Rectal smooth muscle tissue (tissue), 1 donor: Measurements from ENCODE around the gene DOCK3.
"Not testable (repeated sequence)": the region's sequence is repeated elsewhere in the genome, so short reads cannot be mapped to it uniquely, and the experiment has no call there.

Experiments used
- H3K27ac ChIP-seq: one replicate; pipeline ENCODE4 v1.7.0; 2013; ENCODE audit warnings: low read depth, low read length, inconsistent platforms
- H3K27me3 ChIP-seq: one replicate; pipeline ENCODE4 v1.7.0; 2013; ENCODE audit warnings: low read length; ENCODE audit not compliant: control insufficient read depth, insufficient read depth
- H3K36me3 ChIP-seq: one replicate; pipeline ENCODE4 v1.7.0; 2013; ENCODE audit warnings: low read length; ENCODE audit not compliant: control insufficient read depth, insufficient read depth
- H3K4me1 ChIP-seq: one replicate; pipeline ENCODE4 v1.7.0; 2013; ENCODE audit warnings: low read length; ENCODE audit not compliant: control insufficient read depth, insufficient read depth
- H3K4me3 ChIP-seq: one replicate; pipeline ENCODE4 v1.7.0; 2013; ENCODE audit warnings: low read length
- H3K9ac ChIP-seq: one replicate; pipeline ENCODE4 v1.7.0; 2013; ENCODE audit warnings: low read length

DOCK3 gene

GRCh38 chr3:50936389-50936788 lies 261.7 kb downstream of the DOCK3 start:
- Histone ChIP-seq H3K9ac (no peak overlapping the region), H3K4me1 (no peaks in the 10 kb centered on the region), H3K27ac (no peak overlapping the region), H3K27me3 (no peaks in the 10 kb centered on the region), H3K4me3 (no peak overlapping the region), H3K36me3 (no peaks in the 10 kb centered on the region)

- H3K36me3 ChIP-seq: no peaks in the 10 kb centered on the region
- no peak overlapping the region for H3K9ac ChIP-seq
- H3K27me3 ChIP-seq: no peaks in the 10 kb centered on the region
- no peaks in the 10 kb centered on the region for H3K4me1 ChIP-seq
- no peak overlapping the region for H3K27ac ChIP-seq
- H3K4me3 ChIP-seq: no peak overlapping the region
These were observed 272.7 kb downstream of the DOCK3 start for GRCh38 chr3:50947419-50947818.

GRCh38 chr3:50950591-50950990 lies 275.9 kb downstream of the DOCK3 start:
- Histone ChIP-seq H3K9ac (no peak overlapping the region), H3K27ac (no peak overlapping the region), H3K27me3 (no peaks in the 10 kb centered on the region), H3K4me3 (no peak overlapping the region), H3K4me1 (no peaks in the 10 kb centered on the region), H3K36me3 (no peaks in the 10 kb centered on the region)

- no peaks in the 10 kb centered on the region for H3K36me3 ChIP-seq
- H3K27ac ChIP-seq: no peak overlapping the region
- H3K9ac ChIP-seq: no peak overlapping the region
- H3K4me3 ChIP-seq: no peak overlapping the region
- H3K27me3 ChIP-seq: no peaks in the 10 kb centered on the region
- peaks cover 2% of the 10 kb centered on the region for H3K4me1 ChIP-seq
These were observed 279.2 kb downstream of the DOCK3 start for GRCh38 chr3:50953825-50954414.

GRCh38 chr3:50961386-50961785 lies 286.7 kb downstream of the DOCK3 start:
- Histone ChIP-seq H3K27ac (no peak overlapping the region), H3K4me1 (peaks cover 2% of the 10 kb centered on the region), H3K9ac (no peak overlapping the region), H3K4me3 (no peak overlapping the region), H3K27me3 (no peaks in the 10 kb centered on the region), H3K36me3 (no peaks in the 10 kb centered on the region)

- H3K36me3 ChIP-seq: no peaks in the 10 kb centered on the region
- no peaks in the 10 kb centered on the region for H3K27me3 ChIP-seq
- H3K27ac ChIP-seq: no peak overlapping the region
These were observed 296.8 kb downstream of the DOCK3 start for GRCh38 chr3:50971487-50971924.

GRCh38 chr3:50972029-50972428 lies 297.3 kb downstream of the DOCK3 start:
- H3K4me3 ChIP-seq: no peak overlapping the region
- H3K27ac ChIP-seq: no peak overlapping the region
- no peaks in the 10 kb centered on the region for H3K4me1 ChIP-seq
- H3K9ac ChIP-seq: no peak overlapping the region
- no peaks in the 10 kb centered on the region for H3K27me3 ChIP-seq
- H3K36me3 ChIP-seq: no peaks in the 10 kb centered on the region

More at GRCh38 chr3:50971487-50971924, 296.8 kb downstream of the DOCK3 start:
- no peak overlapping the region for H3K4me3 ChIP-seq
- H3K4me1 ChIP-seq: no peaks in the 10 kb centered on the region
- no peak overlapping the region for H3K9ac ChIP-seq

- H3K36me3 ChIP-seq, H3K9ac ChIP-seq, H3K27ac ChIP-seq, H3K4me3 ChIP-seq, H3K27me3 ChIP-seq, H3K4me1 ChIP-seq: not testable (repeated sequence)
These were observed 303.9 kb downstream of the DOCK3 start for GRCh38 chr3:50978586-50978985.

GRCh38 chr3:50978991-50979667 lies 304.4 kb downstream of the DOCK3 start:
- Histone ChIP-seq H3K9ac (no peak overlapping the region), H3K36me3 (no peaks in the 10 kb centered on the region), H3K4me1 (no peaks in the 10 kb centered on the region), H3K27ac (no peak overlapping the region), H3K27me3 (no peaks in the 10 kb centered on the region), H3K4me3 (no peak overlapping the region)

- H3K36me3 ChIP-seq: no peaks in the 10 kb centered on the region
- no peak overlapping the region for H3K27ac ChIP-seq
These were observed 308.0 kb downstream of the DOCK3 start for GRCh38 chr3:50982540-50983325.

GRCh38 chr3:50983887-50984286 lies 309.2 kb downstream of the DOCK3 start:
- H3K27ac ChIP-seq: no peak overlapping the region
- peaks cover 2% of the 10 kb centered on the region for H3K36me3 ChIP-seq
- H3K4me3 ChIP-seq: no peak overlapping the region
- H3K27me3 ChIP-seq: no peaks in the 10 kb centered on the region
- no peak overlapping the region for H3K9ac ChIP-seq
- no peaks in the 10 kb centered on the region for H3K4me1 ChIP-seq

More at GRCh38 chr3:50982540-50983325, 308.0 kb downstream of the DOCK3 start:
- no peaks in the 10 kb centered on the region for H3K27me3 ChIP-seq
- no peak overlapping the region for H3K9ac ChIP-seq
- no peak overlapping the region for H3K4me3 ChIP-seq
- H3K4me1 ChIP-seq: no peaks in the 10 kb centered on the region

- Histone ChIP-seq H3K27me3 (no peaks in the 10 kb centered on the region), H3K27ac (no peak overlapping the region), H3K4me3 (no peak overlapping the region), H3K9ac (no peak overlapping the region), H3K36me3 (peaks cover 2% of the 10 kb centered on the region), H3K4me1 (no peaks in the 10 kb centered on the region)
These were observed 311.2 kb downstream of the DOCK3 start for GRCh38 chr3:50985893-50986292.
